H4 (cell line): Measurements from ENCODE around the gene PRKAG2. TPM values are rescaled to one million over a fixed set of nuclear protein-coding genes. Genes with fewer than 3 reads are reported as not detected.

Experiments used
- DNase-seq: peaks from one replicate; pipeline ENCODE4 v3.0.0-alpha.2; 2015; ENCODE audit warnings: low spot score
- total RNA-seq: library from RNA; depleted of rRNA; stranded (reverse); fragments of >200 nt; shearing (Covaris generic); gene quantifications from 2 replicates; pipeline ENCODE4 v1.2.3, GENCODE V29; 2014

The PRKAG2 gene
- total RNA-seq, 1 experiment from 2014 or later: 7.3 TPM

DNA sequence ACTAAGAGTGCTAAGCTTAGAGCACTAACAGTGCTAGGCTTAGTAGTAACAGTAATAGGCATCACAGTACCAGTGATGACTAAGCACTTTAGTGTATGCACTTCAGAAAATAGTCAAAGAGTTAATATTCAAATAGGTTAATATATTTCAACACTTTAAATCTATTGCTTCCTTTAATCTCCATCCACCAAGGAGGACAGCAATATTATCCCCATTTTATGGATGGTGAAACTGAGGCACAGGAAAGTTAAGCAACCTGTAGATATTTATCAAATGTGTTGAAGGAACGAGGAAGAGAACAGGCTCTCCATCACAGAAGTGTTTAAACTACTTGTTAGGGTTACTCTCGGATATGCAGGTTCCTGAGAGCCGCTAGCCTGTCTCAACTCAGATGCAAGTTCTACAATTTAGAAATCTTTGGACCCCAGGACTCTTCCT lies 165.5 kb downstream of the PRKAG2 start:
- DNase-seq: no peak

DNA sequence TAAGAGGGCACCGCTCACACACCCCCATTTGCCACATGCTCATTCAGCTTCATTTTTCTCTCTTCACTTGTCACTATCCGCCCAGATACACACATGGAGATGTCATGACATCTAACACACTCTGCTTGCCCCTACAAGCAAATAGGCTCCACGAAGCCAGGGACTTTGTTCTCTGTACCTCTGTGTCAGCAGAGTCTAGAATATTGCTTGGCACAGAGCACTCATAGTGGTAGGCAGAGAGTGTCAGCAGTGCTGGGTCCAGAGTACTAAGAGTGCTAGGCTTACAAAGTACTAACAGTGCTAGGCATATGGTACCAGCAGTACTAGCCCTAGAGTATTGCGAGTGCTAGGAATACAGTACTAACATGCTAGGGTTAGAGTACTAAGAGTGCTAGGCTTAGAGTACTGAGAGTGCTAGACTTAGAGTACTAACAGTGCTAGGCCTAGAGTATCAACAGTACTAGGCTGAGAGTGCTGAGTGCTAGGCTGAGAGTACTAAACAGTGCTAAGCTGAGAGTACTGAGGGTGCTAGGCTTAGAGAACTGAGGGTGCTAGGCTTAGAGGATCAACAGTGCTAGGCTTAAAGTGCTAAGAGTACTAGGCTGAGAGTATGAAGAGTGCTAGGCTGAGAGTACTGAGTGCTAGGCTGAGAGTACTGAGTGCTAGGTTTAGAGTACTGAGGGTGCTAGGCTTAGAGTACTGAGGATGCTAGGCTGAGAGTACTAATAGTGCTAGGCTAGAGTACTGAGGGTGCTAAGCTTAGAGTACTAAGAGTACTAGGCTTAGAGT lies 166.1 kb downstream of the PRKAG2 start:
- no peak for DNase-seq

DNA sequence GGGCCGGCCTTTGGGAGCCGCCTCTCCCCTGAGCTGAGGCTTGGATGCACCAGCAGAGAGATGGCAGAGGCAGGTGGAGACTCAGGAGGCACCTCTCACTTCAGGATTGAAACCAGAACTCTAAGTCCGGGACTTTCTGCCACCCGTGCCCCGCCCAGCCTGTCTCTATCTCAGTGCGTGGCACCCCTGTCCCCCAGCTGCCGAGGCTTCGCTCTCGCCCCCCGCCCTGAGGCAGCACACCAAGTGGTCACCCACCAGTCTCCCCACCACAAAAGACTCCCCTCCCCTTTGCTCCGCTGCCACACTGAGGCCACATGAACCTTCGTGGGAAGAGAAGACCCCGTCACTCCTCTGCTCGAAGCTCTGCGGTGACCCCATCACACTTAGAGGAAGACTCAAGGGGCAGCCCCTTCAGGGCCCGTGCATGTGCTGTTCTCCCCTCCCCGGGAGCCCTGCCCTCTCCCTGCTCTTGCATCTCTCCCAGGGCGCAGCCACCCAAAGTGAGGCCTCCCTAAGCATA lies 166.7 kb downstream of the PRKAG2 start:
- DNase-seq: no peak

DNA sequence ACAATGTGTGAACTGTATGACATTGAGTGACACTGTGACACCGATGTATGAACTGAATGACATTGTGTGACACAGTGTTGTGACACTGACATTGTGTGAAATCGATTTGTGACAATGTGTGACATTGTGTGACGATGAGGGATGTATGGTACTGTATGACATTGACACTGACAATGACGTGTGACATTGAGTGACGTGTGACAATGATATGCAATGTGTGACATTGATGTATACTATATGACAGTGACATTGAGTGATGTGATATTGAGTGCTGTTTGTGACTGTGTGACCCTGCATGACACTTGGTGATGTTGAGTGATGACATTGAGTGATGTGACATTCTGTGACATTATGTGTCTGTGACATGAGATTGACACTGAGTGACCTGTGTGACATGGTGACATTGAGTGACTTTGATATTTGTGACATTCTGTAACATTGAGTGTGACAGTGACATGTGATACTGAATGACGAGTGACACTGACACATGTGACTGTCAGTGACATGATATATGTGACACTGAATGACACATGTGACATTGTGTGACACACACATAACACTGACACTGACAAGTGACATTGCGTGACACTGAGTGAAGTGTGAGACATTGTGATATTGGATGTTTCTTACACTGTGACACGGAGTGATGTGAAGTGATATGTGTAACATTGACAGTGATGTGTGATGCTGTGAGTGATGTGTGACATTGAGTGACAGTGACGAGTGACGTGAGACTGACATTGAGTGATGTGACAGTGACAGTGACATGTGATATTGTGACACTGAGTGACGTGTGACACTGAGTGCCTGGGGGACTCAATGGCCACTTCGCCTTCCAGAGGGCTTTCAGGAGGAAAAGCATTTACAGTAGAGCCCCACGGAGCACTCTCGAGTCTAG lies 167.5 kb downstream of the PRKAG2 start:
- DNase-seq: no peak

DNA sequence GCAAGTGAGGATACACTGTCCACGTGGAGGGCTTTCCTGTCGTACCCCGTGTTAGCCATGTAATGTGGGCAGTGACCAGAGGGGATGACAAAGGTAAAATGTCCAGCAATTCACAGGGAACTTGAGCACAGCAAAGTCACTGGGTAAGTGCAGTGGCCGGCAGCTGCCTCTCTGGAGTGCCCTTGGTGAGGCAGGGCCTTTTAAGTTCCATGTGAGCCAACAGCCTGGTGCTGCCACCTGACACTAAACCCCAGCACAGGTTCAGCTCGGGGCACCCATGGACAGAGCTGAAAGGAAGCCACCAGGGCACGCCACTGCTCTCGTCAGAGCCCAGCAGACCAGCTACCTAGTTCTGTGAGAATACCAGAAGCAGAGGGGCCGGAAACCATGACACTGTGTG lies 168.3 kb downstream of the PRKAG2 start:
- DNase-seq: no peak

DNA sequence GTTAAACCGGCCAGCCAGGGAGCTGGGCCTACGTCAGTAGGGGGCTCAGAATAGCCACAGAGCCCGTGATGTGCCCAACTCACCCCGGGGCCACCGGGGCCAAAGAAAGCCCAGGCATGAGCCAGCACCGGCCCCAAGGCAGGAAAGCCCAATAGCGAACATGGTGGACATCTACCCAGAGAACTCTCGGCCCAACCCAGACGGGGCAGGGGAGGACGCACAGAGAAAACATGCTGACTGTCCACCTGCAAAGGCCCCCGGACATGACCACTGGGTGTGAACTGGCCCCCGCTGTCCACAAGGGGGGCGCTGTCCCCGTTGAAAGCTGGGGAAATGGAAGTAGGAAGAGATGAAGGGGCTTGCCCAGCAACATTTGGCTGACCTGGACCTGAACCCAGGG lies 169.2 kb downstream of the PRKAG2 start:
- no peak for DNase-seq

DNA sequence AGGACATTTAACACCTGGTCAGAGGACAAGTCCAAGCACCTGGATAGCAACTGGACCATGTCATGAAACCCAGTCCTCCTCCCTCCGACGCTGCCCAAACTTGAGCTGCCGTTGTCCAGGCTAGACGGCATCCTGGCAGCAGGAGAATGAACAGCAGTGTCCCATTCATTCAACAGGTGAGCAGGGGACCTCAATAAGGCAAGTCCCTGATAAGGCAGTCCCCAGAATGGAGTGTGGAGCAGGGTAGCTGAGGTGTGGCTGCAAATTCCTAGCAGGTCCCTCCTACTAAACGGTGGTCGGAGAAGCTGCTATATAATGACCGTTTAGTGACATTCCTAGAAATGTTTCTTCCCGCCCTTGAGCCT lies 169.8 kb downstream of the PRKAG2 start:
- DNase-seq: no peak

DNA sequence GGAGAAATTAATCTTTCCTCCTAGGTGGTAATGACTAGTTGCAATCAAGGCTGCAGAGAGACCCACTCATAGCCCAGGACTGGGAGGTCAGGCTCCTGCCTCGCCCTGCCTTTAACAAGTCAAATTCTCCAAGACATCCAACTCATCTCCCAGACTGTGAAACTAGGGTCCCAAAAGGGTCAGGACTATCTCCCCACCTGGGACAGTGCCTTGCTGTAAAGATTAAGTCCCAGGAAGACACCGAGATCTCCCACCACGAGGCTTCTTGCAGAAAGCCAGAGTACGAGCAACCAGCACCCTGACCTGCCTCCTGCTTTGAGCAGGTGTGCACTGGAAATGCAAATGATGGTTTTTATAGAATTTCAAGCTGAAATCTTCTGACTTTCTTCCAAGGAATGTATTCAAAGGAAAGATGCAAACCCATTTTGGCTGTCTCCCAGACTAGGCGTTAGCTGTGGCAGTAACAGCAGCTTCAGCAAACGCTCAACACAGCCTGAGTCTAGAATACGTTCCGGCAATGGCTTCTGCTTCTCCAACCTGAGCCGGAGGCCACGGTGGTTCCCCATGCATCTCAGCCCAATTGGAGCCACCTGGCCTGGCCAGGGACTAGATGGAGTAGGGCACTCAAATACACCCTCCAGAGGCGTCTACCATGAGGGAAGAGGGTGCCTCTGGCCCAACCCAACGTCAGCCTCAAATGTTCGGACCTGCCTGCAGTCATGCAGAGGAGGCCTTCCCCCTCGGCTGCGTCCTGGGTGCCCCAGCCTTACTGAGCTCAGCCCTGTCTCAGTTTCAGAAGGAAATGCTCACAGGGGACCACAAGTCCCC lies 170.4 kb downstream of the PRKAG2 start:
- no peak for DNase-seq

DNA sequence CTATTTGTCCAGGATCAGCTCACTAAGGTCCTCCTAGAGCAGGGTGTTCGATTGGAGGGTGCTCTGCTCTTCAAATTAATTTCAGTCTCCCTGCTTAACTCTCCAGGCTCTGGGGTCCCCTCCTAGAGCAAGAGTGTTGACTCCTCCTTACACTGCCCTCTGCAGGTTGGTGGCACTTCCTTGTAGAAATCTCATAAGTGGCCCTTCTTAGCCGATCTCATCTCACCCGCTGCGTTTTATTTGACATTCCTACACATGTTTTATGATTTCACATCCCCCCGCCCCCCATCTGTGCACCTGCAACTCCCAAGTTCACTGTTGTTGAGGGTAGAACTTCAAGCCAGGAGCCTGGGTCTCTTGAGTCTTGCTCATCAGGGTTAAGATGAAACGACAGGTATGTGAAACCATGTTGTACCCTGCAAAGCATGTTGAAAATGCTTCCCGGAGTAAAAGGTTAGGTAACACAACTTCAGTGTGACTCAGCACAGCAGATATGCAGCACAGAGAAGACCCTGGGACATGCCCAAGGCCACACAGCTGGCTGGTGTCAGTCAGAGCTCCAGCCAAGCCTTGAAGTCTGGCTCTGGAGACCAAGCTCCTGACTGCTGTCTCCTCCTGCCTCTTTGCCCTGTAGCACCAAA lies 171.2 kb downstream of the PRKAG2 start:
- DNase-seq: no peak

DNA sequence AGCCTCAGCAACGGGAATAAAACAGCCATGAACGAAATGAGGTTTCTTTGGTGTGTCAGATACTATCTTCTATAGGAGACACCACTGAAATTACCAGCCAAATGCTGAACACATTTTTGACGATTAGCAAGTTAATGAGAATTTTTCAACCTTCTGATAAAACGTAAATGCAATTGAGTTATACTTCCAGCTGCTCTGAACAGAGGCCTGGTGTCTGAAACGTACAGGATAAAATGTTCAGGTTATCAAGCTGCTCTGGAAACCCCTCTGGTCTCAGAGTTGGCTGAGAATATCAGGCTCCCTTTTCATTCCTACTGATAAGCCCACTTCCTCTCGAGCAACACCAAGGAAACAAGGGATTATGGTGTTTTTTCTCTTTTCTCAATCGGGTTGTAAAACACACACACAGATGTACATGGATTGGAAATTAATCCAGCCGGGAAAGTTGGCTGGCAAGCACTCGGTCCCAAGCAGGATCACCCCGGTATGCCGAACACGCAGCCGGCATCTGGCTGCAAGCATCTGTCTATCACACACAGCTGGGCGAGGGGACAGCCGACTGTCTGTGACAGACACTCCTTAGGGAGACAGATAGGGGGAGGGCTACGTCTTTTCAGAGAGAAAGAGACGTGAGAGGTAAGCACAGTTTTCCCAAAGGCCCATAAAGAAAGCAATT lies 171.8 kb downstream of the PRKAG2 start:
- DNase-seq: no peak

DNA sequence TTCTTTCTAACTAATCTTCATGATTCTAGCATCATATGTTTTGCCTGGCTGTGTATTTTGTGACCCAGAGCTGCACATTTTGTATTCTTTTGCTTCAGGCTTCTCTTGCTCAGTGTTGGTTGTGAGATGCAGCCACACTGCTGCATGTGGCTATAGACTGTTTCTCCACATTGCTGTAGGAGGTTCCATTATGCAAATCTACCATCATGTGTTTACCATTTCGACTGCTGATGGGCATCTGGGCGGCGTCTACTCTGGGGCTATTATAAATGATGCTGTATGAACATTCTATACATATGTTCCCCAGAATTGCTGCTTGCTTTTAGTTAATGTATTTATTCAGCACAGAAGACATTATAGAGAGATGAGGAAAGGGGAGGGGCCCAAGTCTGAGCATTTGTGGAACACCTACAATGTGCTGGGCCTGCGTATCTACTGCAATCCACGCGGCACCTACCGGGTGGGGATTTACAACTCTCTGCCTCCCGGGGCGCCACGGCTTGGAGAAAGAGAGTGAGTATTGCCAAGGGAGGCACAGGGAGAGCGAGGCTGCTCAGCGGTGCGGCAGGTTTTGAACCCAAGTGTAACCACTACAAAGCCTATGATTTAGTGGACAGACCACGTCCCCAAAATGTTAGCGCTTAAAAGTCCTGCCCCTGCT lies 172.5 kb downstream of the PRKAG2 start:
- DNase-seq: no peak

DNA sequence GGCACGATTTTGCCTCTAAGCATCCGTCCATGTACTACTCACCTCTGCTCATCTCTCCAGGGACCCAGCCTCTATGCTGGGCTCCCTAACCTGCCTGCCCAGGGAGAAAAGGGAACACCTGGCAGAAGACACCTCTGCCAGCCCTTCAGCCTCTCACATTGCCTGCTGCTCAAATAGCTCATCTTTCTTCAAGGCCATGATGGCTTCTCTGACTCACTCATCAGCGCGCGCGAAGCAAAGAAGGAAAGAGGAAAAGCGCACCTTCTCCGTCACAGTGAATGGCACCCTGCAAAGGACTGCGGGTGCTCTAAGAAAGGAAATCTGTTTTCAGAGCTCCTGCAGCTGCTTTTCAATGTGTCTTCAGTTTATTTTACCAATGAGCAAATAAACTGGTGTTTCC lies 174.0 kb downstream of the PRKAG2 start:
- no peak for DNase-seq

DNA sequence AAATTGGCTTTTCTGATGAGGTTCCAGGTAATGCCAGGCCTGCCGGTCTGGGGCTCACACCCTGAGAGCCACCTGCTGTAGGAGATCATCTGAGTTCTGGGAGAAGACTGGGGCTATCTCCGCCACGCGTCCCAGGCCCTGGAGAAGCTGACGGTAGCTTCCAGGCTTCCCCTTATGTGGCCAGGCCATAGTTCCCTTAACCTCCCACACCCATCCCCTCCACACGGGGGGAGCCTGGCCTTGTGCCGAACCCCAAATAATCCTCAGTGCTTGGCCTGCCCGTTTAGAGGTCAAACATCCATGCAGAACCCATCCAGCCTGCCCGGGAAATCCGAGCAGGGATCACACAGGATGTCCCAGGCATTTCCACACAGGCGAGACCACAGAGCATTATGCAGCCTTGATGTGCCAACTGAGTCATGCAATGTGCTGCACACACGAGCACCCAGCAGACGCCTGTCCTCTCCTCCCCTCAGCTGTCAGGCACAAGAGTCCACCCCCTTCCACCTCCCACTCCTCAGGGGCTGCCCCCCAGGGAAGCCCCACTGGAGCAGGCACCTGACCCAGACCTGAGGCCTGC lies 176.2 kb downstream of the PRKAG2 start:
- no peak for DNase-seq

DNA sequence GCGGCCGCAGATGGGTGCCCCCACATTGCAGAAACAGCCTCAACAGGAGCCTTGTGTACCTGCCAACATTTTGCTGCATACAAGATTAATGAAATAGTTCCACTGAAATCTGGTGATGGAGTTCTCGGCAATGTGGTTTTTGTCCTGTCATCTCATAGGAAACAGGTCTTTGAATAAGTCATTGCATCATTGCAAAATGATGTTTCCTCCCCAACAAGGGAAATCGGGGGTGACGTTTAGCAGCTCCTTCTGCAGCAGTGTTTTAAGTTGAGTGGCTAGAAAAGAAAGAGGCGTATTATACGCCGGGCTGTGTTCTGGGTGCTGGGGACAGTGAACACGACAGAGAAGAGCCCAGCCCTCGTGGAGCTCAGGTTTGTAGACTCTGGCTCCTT lies 177.0 kb downstream of the PRKAG2 start:
- no peak for DNase-seq

DNA sequence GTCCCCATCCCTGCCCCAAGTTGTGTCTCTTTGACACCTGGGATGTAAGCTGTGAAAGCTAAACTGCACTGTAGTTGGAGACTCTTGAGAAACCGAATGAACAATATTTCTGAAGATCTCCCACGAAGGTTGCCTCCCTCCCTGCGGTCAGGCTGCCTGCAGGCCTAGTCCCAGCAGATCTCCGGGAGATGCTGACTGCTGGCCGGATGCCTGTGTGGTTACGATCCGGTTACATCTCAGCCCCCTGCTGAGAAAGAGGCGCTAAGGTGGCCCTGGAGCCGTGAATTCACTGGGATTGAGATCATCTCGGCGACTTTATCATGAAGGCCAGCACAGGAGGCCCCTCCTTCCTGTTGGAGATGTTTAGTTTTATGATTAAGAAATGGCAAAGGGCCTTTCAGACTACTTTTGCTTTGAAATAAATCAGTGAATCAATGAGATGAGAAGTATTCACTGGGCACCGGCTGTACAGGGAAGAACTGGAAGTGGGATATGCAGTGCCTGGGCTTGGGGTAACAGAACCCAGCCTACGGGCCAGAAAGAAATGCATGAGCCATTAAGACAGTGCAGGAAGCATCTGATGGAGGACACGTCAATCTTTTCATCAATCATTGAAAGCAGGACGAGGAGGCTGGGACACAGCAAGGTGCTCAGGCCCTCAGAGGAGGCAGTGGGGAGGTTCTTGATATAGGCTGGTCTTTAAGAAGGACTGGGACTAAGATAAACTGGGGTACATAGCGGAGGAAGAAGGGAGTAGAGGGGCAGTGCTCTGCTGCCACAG lies 177.6 kb downstream of the PRKAG2 start:
- peak; percentile 97 for DNase-seq

DNA sequence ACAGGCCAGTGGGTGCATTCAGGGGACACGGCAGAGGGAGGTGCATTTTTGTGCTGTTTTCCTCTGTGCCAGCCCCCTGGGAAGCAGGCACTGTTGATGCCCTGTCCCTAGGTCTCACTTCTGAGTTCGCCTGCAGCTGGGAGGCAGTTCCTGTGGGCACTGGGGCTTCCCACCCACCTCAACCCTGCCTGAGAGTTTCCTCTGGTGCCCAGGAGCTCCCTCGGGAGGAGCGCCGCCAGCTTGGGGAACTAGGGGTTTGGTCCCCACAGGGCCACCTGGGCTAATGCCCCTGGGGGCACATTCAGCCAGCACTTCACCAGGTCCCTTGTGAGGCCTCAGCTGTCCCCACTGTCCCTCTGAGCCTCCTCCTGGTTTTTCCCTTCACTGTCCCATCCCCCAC lies 179.0 kb downstream of the PRKAG2 start:
- DNase-seq: no peak

DNA sequence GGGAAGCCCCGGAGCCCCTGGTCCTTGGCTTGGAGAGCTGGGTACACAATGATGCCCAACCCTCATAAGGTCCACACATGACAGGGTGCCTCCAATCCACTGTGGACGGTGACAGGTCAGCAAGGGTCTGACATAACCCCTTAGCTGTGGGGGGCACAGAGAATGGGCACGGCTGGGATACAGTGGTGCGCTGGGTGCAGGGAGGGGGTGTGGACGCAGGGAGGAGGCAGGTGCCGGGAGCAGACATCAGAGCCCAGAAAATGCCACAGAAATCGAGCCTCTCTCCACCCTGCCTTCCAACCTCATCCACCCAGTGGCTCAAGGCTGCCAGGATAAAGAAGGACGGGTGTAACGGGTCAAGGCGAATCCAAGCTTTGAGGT lies 179.4 kb downstream of the PRKAG2 start:
- DNase-seq: no peak

DNA sequence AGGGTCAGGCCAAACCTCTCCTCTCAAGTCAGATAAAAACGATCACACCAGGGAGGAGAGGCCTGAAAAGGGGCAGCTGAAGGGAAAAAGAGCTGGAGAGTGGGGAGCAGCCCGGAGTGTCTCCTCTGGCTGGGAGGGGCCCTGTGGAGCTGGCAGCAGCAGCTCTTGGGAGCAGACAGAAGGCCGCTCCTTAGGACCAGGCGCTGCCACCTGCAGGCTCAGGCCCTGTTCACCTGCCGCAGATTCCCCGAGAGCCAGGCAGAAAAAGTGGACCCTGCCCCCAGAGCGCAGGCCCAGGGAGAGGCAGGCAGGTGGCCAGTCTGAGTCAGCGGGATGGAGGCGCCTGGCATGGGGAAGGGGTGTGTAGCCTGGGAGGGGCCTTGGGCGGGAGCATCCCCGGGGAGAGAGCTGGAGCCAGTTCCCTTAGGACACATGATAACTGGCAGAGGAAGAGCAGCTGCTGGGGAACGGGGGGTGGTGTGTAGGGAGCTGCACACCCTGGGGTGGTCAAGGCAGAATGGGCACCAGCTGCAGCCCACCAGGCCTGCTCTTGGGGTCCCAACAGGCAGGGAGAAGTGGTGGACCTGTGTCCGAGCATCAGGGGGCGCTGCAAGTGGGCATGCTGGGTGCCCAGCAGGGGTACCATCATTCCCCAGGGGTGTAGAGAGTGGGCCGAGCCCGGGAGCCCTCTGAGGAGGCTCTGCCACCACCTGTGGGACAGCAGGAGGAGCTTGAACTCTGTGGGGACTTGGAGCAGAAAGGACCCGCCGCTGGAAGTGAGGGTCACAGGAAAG lies 180.0 kb downstream of the PRKAG2 start:
- DNase-seq: no peak
